AG10803 (cell line): ENCODE measurements around the gene MBP.

ENCODE experiments used
- DNase-seq: peaks from one replicate; pipeline ENCODE4 v3.0.0; 2010; ENCODE audit warnings: low read depth
- H3K4me3 ChIP-seq: 2 replicates; pipeline ENCODE4 v1.5.1; 2011; ENCODE audit warnings: mild to moderate bottlenecking, low read length, control low read depth
- CTCF ChIP-seq: conservative IDR thresholded peaks from 2 replicates; pipeline ENCODE4 v1.5.1; 2011; ENCODE audit warnings: mild to moderate bottlenecking, low read length, control low read depth, inconsistent platforms

The MBP gene

GRCh38 chr18:76982841-76983583 lies 149.6 kb downstream of the MBP start:
- DNase-seq = peak; percentile 54
- H3K4me3 ChIP-seq = no peak overlapping the region
- peak; percentile 88 for TF ChIP-seq CTCF

- no peak for DNase-seq
- H3K4me3 ChIP-seq = no peak overlapping the region
- TF ChIP-seq CTCF = no peak
Measured at GRCh38 chr18:76982038-76982437, 150.5 kb downstream of the MBP start.

GRCh38 chr18:76981396-76981968 lies 151.1 kb downstream of the MBP start:
- no peak overlapping the region for H3K4me3 ChIP-seq
- TF ChIP-seq CTCF = no peak
- DNase-seq = no peak

- TF ChIP-seq CTCF = no peak
- no peak overlapping the region for H3K4me3 ChIP-seq
Measured at GRCh38 chr18:76980663-76981395, 151.8 kb downstream of the MBP start.

GRCh38 chr18:76979906-76980305 lies 152.7 kb downstream of the MBP start:
- DNase-seq = no peak
- TF ChIP-seq CTCF = no peak

More at GRCh38 chr18:76980663-76981395, 151.8 kb downstream of the MBP start:
- DNase-seq = no peak

GRCh38 chr18:76979111-76979751 lies 153.4 kb downstream of the MBP start:
- TF ChIP-seq CTCF = no peak
- H3K4me3 ChIP-seq = no peak overlapping the region

More at GRCh38 chr18:76979906-76980305, 152.7 kb downstream of the MBP start:
- H3K4me3 ChIP-seq = no peak overlapping the region

More at GRCh38 chr18:76979111-76979751, 153.4 kb downstream of the MBP start:
- DNase-seq = no peak
